Subcutaneous abdominal adipose tissue (tissue), 5 donors: ENCODE results near the gene GDF7.
A peak's percentile ranks its signal among the peaks of the same experiment; 100 is the strongest.

Experiments
- H3K27ac ChIP-seq: one replicate; pipeline ENCODE4 v1.7.0; 2013; ENCODE audit warnings: low read depth, mild to moderate bottlenecking, inconsistent platforms, low read length, moderate library complexity
- H3K27me3 ChIP-seq, 5 donors: one replicate each; pipeline ENCODE4 v1.7.0; 2013; ENCODE audit warnings: low read length in 5 of 5, inconsistent platforms in 1 of 5; ENCODE audit not compliant: control insufficient read depth in 5 of 5, insufficient read depth in 4 of 5
- H3K36me3 ChIP-seq, 5 donors: one replicate each; pipeline ENCODE4 v1.7.0; 2013; ENCODE audit warnings: low read length in 5 of 5; ENCODE audit not compliant: control insufficient read depth in 5 of 5, insufficient read depth in 5 of 5
- H3K4me1 ChIP-seq, 5 donors: one replicate each; pipeline ENCODE4 v1.7.0; 2013; ENCODE audit warnings: low read length in 5 of 5, mild to moderate bottlenecking in 3 of 5, moderate library complexity in 1 of 5; ENCODE audit not compliant: control insufficient read depth in 5 of 5, insufficient read depth in 5 of 5
- H3K4me3 ChIP-seq, 5 donors: one replicate each; pipeline ENCODE4 v1.7.0; 2013; ENCODE audit warnings: low read length in 5 of 5, low read depth in 1 of 5
- H3K9ac ChIP-seq, 5 donors: one replicate each; pipeline ENCODE4 v1.7.0; 2013; ENCODE audit warnings: low read length in 5 of 5, mild to moderate bottlenecking in 4 of 5, moderate library complexity in 3 of 5
- H3K9me3 ChIP-seq, 5 donors: one replicate each; pipeline ENCODE4 v1.7.0; 2013; ENCODE audit warnings: low read length in 5 of 5; ENCODE audit not compliant: control insufficient read depth in 5 of 5
- donor health status: healthy.
- donor health status: healthy.
- donor health status: healthy.
- donor health status: healthy.
- donor health status: healthy.

The GDF7 gene

DNA sequence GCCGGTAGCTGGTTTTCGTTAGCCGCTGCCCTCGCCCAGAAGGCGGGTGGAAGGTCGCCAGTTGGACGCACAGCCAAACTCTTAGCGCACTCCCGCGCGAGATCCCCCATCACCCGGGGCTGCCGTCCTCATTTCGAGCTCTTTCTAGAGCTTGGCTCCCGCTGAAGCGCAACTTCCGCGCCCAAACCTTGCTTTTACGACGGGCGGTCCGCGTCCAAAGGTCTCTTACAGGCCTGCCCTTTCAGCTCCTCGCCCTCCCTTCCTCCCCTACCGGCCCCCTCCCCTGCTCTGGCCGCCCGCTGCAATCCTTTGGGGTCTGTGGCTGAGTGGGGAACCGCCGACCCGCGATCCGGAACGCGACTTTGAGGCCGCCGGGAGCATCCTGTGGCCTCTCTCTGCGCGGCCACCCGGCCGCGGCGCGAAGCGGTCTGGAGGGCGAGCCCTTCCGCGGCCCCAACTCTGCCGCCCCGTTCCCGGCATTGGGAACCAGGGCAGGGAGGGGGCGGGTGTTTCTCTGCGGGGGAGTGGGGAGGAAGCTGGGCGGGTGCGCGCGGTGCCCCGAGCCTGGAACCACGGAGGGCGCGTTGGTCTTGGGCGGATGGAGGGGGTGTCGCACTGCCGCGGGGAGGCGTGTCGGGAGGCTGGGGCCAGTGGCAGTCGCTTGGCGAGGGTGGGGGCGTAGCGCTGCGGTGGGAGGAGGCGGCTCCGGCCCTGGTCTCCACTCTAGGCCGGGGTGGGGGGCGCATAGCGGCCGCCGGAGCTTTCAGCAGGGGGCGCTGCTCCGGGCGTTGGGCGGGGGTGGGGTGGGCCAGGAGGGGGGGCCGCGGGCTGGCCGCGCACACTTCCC lies at the start of gene GDF7:
TSS of gene GDF7 (plus strand) at position 841 of the 847 bp plus-strand sequence. CDS start 96 bp downstream, outside the sequence.
- H3K36me3 ChIP-seq: no peaks in the 10 kb centered on the region
- H3K4me1 ChIP-seq: peaks cover 0 to 44% (median 35%) of the 10 kb centered on the region in 5 donors
- peaks cover 55 to 89% (median 87%) of the 10 kb centered on the region in 5 donors for H3K27me3 ChIP-seq
- H3K4me3 ChIP-seq: peak within 1 kb of the TSS in 4 of 5 donors; percentile 39 to 64 (median 54)
- no peaks in the 10 kb centered on the region for H3K9me3 ChIP-seq
- H3K27ac ChIP-seq: no peak within 1 kb of the TSS
- no peak within 1 kb of the TSS for H3K9ac ChIP-seq

- Histone ChIP-seq H3K9ac (peak overlapping the region; percentile 65 to 77 (median 72)), H3K36me3 (peaks cover 0 to 35% (median 35%) of the 10 kb centered on the region in 5 donors), H3K4me1 (peaks cover 47 to 82% (median 70%) of the 10 kb centered on the region in 5 donors), H3K27me3 (no peaks in the 10 kb centered on the region), H3K4me3 (peak overlapping the region in 1 of 5 donors; percentile 17), H3K9me3 (no peaks in the 10 kb centered on the region), H3K27ac (peak overlapping the region; percentile 99)
Observed at GRCh38 chr2:20617892-20618467, 49.0 kb upstream of the GDF7 start.

- Histone ChIP-seq H3K4me1 (peaks cover 43 to 81% (median 65%) of the 10 kb centered on the region in 5 donors), H3K27me3 (no peaks in the 10 kb centered on the region), H3K36me3 (peaks cover 0 to 40% (median 39%) of the 10 kb centered on the region in 5 donors), H3K9me3 (no peaks in the 10 kb centered on the region), H3K27ac (peak overlapping the region; percentile 99), H3K9ac (peak overlapping the region; percentile 62 to 77 (median 69)), H3K4me3 (peak overlapping the region in 1 of 5 donors; percentile 17)
Observed at GRCh38 chr2:20618468-20618885, 48.5 kb upstream of the GDF7 start.

DNA sequence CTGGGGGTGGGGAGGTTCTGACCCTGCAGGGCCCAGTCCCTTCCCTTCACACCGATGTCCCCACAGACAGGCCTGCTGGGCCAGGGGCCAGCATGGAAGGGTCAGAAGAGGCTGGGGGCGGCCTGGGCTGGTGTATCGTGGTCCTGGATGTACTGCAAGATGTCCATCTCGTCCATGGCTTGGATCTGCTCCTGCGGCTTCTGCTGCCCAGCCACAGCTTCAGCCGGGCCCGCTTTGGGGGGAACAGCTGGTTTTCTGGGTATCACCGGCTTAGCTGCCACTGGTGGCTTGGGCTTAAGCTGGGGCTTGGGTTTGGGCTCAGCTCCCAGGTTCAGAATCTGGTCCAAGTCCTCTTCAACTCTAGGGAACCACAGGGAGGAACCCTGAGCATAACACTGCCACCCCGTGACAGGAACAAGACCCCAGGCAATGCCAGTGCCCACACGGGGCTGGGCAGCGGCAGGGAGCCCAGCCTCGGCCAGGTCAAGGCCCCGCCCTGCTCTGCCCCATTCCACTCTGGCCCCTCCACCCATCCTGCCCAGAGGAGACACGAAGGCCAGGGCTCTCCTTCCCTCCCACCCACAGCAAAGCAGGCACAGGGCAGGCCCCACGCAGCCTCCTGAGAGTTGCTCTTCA lies 47.9 kb upstream of the GDF7 start:
- peaks cover 40 to 77% (median 60%) of the 10 kb centered on the region in 5 donors for H3K4me1 ChIP-seq
- no peaks in the 10 kb centered on the region for H3K9me3 ChIP-seq
- no peaks in the 10 kb centered on the region for H3K27me3 ChIP-seq
- H3K9ac ChIP-seq: peak overlapping the region in 4 of 5 donors; percentile 62 to 77 (median 70)
- peak overlapping the region; percentile 99 for H3K27ac ChIP-seq
- H3K36me3 ChIP-seq: peaks cover 0 to 45% (median 44%) of the 10 kb centered on the region in 5 donors
- peak overlapping the region in 1 of 5 donors; percentile 17 for H3K4me3 ChIP-seq

DNA sequence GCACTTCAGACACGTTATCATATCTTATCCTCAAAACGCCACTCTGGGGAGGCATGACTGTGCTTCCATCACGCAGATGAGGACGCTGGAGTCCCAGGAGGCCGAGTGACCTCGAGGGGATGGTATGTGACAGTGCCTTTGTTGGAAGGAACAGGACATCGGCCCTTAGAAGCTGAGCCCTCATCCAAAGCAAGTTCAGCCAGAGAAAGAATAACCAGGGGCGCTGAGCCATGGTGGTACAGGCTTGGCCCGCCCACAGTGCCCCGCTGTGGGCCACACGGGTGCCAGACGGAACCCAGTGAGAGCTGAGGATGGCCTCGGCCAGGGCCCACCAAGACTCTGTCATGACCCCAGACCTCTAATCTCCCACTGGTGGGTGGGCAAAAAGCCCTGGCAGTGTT lies 47.3 kb upstream of the GDF7 start:
- H3K36me3 ChIP-seq: peaks cover 0 to 51% (median 50%) of the 10 kb centered on the region in 5 donors
- no peak overlapping the region for H3K4me3 ChIP-seq
- peak overlapping the region in 3 of 5 donors; percentile 7 to 72 (median 62) for H3K9ac ChIP-seq
- H3K27me3 ChIP-seq: no peaks in the 10 kb centered on the region
- peak overlapping the region; percentile 99 for H3K27ac ChIP-seq
- no peaks in the 10 kb centered on the region for H3K9me3 ChIP-seq
- peaks cover 37 to 77% (median 54%) of the 10 kb centered on the region in 5 donors for H3K4me1 ChIP-seq

DNA sequence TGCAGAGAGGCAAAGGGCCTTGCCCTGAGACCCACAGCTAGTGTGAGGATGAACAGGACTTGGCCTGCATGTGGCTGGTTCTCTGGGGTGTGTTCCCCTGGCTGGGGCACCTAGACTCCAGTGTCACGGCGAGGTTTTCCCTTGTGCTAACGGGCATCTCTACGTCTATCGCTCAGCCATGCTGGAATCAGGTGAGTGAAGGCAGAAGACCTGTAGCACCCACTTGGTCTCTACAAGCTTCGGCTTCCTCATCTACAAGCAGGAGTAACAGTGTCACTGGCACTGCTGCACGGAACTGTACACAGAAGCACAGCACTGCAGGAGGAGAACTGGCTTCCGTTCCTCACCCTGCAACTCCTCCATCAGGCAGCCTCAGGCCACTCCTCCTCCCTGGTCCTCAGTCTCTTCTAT lies 46.7 kb upstream of the GDF7 start:
- no peak overlapping the region for H3K9ac ChIP-seq
- H3K36me3 ChIP-seq: peaks cover 0 to 57% (median 52%) of the 10 kb centered on the region in 5 donors
- no peaks in the 10 kb centered on the region for H3K27me3 ChIP-seq
- no peaks in the 10 kb centered on the region for H3K9me3 ChIP-seq
- peak overlapping the region; percentile 99 for H3K27ac ChIP-seq
- H3K4me3 ChIP-seq: no peak overlapping the region
- H3K4me1 ChIP-seq: peaks cover 35 to 77% (median 52%) of the 10 kb centered on the region in 5 donors

DNA sequence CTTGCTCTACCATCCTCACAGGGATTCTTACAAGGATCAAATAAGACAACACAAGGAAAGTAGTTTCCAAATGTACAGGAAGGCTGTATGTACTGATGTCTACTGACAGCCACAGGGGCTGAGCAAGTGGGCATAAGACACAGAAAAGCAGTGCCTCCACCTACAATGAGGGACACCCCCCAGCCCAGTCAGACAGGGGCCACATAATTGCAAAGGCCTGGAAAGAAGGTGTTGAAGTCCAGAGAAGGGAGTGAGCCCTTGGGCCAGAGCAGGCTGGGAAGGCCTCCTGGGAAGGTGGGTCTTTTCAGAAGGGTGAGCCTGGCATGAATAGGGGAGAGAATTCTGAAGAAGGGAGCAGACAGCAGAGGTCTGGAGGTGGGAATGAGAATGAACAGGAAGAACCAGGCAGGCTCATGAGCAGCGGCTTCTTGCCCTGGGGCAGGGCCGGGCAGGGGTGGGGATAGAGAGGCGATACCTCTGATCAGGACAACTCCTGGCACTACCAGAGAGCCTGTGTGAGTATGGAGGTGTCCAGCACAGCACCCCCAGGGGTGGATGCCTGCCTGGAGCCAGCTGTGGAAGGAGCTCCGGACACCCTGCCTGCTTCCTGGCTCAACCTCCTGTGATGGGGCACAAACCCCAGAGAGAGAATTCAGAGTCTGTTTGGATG lies 46.1 kb upstream of the GDF7 start:
- H3K36me3 ChIP-seq: peaks cover 0 to 58% (median 52%) of the 10 kb centered on the region in 5 donors
- no peak overlapping the region for H3K9ac ChIP-seq
- H3K4me3 ChIP-seq: no peak overlapping the region
- no peaks in the 10 kb centered on the region for H3K27me3 ChIP-seq
- peaks cover 32 to 74% (median 47%) of the 10 kb centered on the region in 5 donors for H3K4me1 ChIP-seq
- H3K9me3 ChIP-seq: no peaks in the 10 kb centered on the region
- H3K27ac ChIP-seq: peak overlapping the region; percentile 99

DNA sequence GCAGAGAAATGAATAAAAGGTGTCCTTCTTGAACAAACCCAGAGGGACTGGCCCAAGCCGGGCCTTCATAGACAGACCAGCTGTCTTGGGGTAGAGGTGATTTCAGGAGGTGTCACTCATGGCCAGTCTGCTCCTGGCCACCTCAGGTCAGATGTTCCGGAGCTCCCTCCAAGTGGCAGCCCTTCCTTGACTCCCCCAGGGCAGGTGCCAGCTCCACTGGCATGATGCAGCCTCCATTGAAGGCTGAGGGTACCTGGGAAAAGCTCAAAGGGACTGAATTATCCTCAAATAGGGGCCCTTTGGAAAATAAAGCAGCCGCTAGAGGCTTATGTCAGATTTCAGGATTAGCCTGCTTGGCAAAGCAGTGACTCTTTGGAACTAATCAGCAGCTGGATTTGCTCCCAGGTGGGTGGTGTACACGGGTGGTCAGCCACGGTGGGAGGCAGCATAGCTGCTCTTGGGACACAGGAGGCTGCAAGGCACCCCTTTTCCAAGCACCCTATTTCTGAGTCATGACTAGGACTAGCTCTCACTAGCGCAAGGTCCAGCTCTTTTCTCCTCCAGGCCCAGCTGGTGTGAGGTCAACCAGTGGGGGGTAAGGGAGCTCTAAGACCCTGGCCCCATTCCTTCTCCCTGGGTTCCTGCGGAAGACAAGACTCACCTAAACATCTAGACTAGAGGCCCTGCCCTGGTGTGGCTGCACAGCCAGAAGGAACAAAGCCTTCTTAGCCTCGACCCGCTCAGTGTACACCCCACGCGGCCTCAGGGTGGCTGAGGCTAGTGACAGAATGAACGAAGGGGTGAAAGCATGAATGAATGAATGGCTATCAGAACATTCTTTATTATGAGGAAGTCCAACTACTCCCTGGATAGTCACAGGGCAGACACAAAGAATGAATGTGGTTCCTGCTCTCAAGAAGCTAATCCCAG lies 45.3 kb upstream of the GDF7 start:
- peaks cover 0 to 58% (median 54%) of the 10 kb centered on the region in 5 donors for H3K36me3 ChIP-seq
- H3K27ac ChIP-seq: no peak overlapping the region
- no peaks in the 10 kb centered on the region for H3K9me3 ChIP-seq
- H3K9ac ChIP-seq: no peak overlapping the region
- H3K4me3 ChIP-seq: no peak overlapping the region
- H3K27me3 ChIP-seq: no peaks in the 10 kb centered on the region
- peaks cover 28 to 74% (median 46%) of the 10 kb centered on the region in 5 donors for H3K4me1 ChIP-seq

- no peak overlapping the region for H3K4me3 ChIP-seq
- H3K9ac ChIP-seq: no peak overlapping the region
- no peaks in the 10 kb centered on the region for H3K27me3 ChIP-seq
- no peaks in the 10 kb centered on the region for H3K9me3 ChIP-seq
- H3K27ac ChIP-seq: no peak overlapping the region
- H3K4me1 ChIP-seq: peaks cover 25 to 74% (median 46%) of the 10 kb centered on the region in 5 donors
- peaks cover 0 to 58% (median 54%) of the 10 kb centered on the region in 5 donors for H3K36me3 ChIP-seq
Observed at GRCh38 chr2:20622296-20622686, 44.7 kb upstream of the GDF7 start.
